HCT116 (cell line): ENCODE results near the gene TMEM123.

Experiments
- CEBPB ChIP-seq: IDR thresholded peaks from 2 replicates; pipeline ENCODE4 v1.6.1; 2012; ENCODE audit warnings: low read depth
- CTCF ChIP-seq, 3 experiments: fragments of 200-600 bp in 1 of 3; sonication (generic) in 1 of 3; IDR thresholded peaks in 2 of 3; conservative IDR thresholded peaks in 1 of 3; 2 replicates each; pipeline ENCODE4 v1.5.1; 2012 to 2017; ENCODE audit warnings: low read depth in 2 of 3, low read length in 2 of 3, antibody characterized with exemption in 1 of 3, borderline replicate concordance in 1 of 3, control low read depth in 1 of 3, mild to moderate bottlenecking in 1 of 3, mixed read lengths in 1 of 3, mixed run types in 1 of 3, moderate library complexity in 1 of 3; ENCODE audit not compliant: insufficient read depth in 1 of 3
- RAD21 ChIP-seq: IDR thresholded peaks from 2 replicates; pipeline ENCODE4 v1.6.1; 2012; ENCODE audit warnings: low read depth, mild to moderate bottlenecking

GRCh38 chr11:102421261-102421660 lies 31.3 kb downstream of the TMEM123 start:
- TF ChIP-seq RAD21 (no peak), CEBPB (no peak), CTCF (IDR thresholded peaks at IDR 0.05 in 2 of 3, conservative IDR thresholded peaks at IDR 0.05 in 1 of 3; ENCODE audit: borderline replicate concordance in 1 of 3, insufficient read depth in 1 of 3, low read depth in 2 of 3, low read length in 2 of 3) (no peak)
